ENCODE results near the gene UBE2E2. TPM values are rescaled to one million over a fixed set of nuclear protein-coding genes. Genes with fewer than 3 reads are reported as not detected.

UBE2E2 gene
- total RNA-seq, 2 donors from 2014 or later: 23.2 to 34.5 TPM

- Histone ChIP-seq H3K27ac (ENCODE audit: low read depth, low read length) (no peak overlapping the region), H3K4me1 (ENCODE audit: control insufficient read depth, insufficient read depth, low read length) (peaks cover 13% of the 10 kb centered on the region), H3K36me3 (ENCODE audit: control insufficient read depth, insufficient read depth, low read length) (no peaks in the 10 kb centered on the region), H3K4me3 (ENCODE audit: low read length) (no peak overlapping the region), H3K9me3 (ENCODE audit: control insufficient read depth, low read length) (no peaks in the 10 kb centered on the region), H3K9ac (ENCODE audit: extremely low read depth, low read length, poor library complexity, severe bottlenecking) (no peak overlapping the region), H3K27me3 (ENCODE audit: control insufficient read depth, insufficient read depth, low read length, poor library complexity, severe bottlenecking) (no peaks in the 10 kb centered on the region)
- Mint-ChIP-seq H3K27me3 (ENCODE audit: insufficient read depth) (no peaks in the 10 kb centered on the region), H3K36me3 (ENCODE audit: low read depth) (no peaks in the 10 kb centered on the region), H3K9me3 (no peaks in the 10 kb centered on the region), H3K4me1 (peaks cover 27% of the 10 kb centered on the region), H3K27ac (no peak overlapping the region), H3K4me3 (no peak overlapping the region)
- DNase-seq: no peak
- WGBS, 2 experiments (ENCODE audit: insufficient coverage in 1 of 2, insufficient read length in 1 of 2): 92 to 93% methylated on average over 1 to 2 of the region's 2 CpGs
- TF ChIP-seq CTCF (conservative IDR thresholded peaks at IDR 0.05): no peak
These were observed 245.9 kb downstream of the UBE2E2 start for GRCh38 chr3:23448998-23449537.

- Mint-ChIP-seq H3K27me3 (ENCODE audit: insufficient read depth) (no peaks in the 10 kb centered on the region), H3K4me3 (no peak overlapping the region), H3K4me1 (peaks cover 31% of the 10 kb centered on the region), H3K27ac (no peak overlapping the region), H3K36me3 (ENCODE audit: low read depth) (no peaks in the 10 kb centered on the region), H3K9me3 (no peaks in the 10 kb centered on the region)
- Histone ChIP-seq H3K27ac (ENCODE audit: low read depth, low read length) (no peak overlapping the region), H3K9ac (ENCODE audit: extremely low read depth, low read length, poor library complexity, severe bottlenecking) (no peak overlapping the region), H3K4me1 (ENCODE audit: control insufficient read depth, insufficient read depth, low read length) (peaks cover 13% of the 10 kb centered on the region), H3K27me3 (ENCODE audit: control insufficient read depth, insufficient read depth, low read length, poor library complexity, severe bottlenecking) (no peaks in the 10 kb centered on the region), H3K36me3 (ENCODE audit: control insufficient read depth, insufficient read depth, low read length) (no peaks in the 10 kb centered on the region), H3K9me3 (ENCODE audit: control insufficient read depth, low read length) (no peaks in the 10 kb centered on the region), H3K4me3 (ENCODE audit: low read length) (no peak overlapping the region)
- no peak for DNase-seq
- no peak for TF ChIP-seq CTCF (conservative IDR thresholded peaks at IDR 0.05)
- WGBS, 2 experiments (ENCODE audit: insufficient coverage in 1 of 2, insufficient read length in 1 of 2): 81% methylated on average over 2 of the region's 2 CpGs; no CpG with 5 or more reads in 1 of the 2 experiments
These were observed 246.9 kb downstream of the UBE2E2 start for GRCh38 chr3:23450051-23450450.

GRCh38 chr3:23450806-23451205 is 247.7 kb downstream of the UBE2E2 start:
- Histone ChIP-seq H3K4me1 (ENCODE audit: control insufficient read depth, insufficient read depth, low read length) (peaks cover 13% of the 10 kb centered on the region), H3K9me3 (ENCODE audit: control insufficient read depth, low read length) (no peaks in the 10 kb centered on the region), H3K36me3 (ENCODE audit: control insufficient read depth, insufficient read depth, low read length) (no peaks in the 10 kb centered on the region), H3K9ac (ENCODE audit: extremely low read depth, low read length, poor library complexity, severe bottlenecking) (no peak overlapping the region), H3K4me3 (ENCODE audit: low read length) (no peak overlapping the region), H3K27ac (ENCODE audit: low read depth, low read length) (no peak overlapping the region), H3K27me3 (ENCODE audit: control insufficient read depth, insufficient read depth, low read length, poor library complexity, severe bottlenecking) (no peaks in the 10 kb centered on the region)
- peaks cover 31% of the 10 kb centered on the region for H3K4me1 Mint-ChIP-seq
- no peak overlapping the region for H3K4me3 Mint-ChIP-seq
- H3K36me3 Mint-ChIP-seq (ENCODE audit: low read depth): no peaks in the 10 kb centered on the region
- DNase-seq: no peak
- H3K27ac Mint-ChIP-seq: no peak overlapping the region
- no peaks in the 10 kb centered on the region for H3K27me3 Mint-ChIP-seq (ENCODE audit: insufficient read depth)
- no peaks in the 10 kb centered on the region for H3K9me3 Mint-ChIP-seq
- no peak for TF ChIP-seq CTCF (conservative IDR thresholded peaks at IDR 0.05)
- WGBS, 2 experiments (ENCODE audit: insufficient coverage in 1 of 2, insufficient read length in 1 of 2): 100% methylated on average over 1 to 2 of the region's 2 CpGs
